HG03196 (cell line): ENCODE results near the gene HS6ST2.

Experiments used
- ATAC-seq: cut with Tn5 transposase; IDR thresholded peaks from one replicate; pipeline ENCODE4 v1.9.1; 2021; ENCODE audit not compliant: unreplicated experiment

The HS6ST2 gene

DNA sequence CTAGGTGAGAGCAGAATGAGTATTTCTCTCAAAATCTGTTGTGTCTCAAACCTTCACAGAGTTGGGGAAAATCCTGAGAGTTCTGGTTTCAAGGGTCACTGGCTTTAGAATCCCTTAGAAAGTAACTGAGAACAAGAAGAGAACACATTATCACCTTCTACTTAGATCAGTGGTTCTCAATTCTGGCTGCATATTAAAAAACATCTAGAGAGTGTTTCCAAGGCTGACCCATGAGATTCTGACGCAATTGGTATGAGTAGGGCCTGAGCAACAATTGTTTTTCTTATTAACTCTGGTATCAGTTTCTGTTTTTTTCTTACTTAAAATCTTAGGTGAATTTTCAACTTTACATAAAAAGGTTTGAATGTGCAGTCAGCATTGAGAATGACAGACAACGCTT is 212.8 kb downstream of the HS6ST2 start:
- no peak for ATAC-seq

DNA sequence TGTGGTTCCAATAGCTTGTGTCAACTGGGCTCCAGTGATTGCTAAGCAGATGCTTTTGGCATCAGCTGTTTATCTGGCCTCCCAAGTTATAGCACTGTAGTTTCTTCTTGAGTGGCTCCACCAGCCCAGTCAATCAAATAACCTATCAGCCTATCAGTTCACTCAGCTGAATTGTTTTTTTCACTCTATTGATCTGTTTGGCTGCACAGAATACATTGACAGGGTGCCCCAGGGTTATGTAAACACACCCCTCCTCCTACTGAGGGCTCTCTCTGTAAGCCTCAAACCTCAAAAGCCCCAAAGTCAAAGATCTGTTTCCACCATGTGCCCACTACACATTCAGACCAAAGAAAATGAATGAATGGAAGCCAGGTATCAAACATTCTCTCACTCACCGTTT is 214.0 kb downstream of the HS6ST2 start:
- no peak for ATAC-seq

DNA sequence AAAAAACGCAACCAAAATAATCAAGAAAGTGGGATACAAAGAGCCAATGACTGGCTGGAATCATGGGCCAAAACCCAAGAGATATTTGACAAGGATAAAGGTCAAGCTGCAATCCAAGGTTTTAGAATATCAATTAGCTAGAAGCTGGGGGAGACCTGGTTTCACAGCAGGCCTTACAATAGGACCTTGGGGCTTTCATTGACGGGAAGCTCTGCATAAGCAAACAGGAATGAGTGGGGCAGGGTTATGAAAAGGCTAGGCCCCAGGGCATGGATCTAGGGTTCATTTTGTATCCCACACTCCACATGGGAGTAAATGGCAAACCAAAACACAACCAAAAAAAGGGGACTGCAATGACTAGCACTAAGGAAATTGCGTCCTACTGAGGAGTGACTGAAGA is 215.3 kb downstream of the HS6ST2 start:
- no peak for ATAC-seq

DNA sequence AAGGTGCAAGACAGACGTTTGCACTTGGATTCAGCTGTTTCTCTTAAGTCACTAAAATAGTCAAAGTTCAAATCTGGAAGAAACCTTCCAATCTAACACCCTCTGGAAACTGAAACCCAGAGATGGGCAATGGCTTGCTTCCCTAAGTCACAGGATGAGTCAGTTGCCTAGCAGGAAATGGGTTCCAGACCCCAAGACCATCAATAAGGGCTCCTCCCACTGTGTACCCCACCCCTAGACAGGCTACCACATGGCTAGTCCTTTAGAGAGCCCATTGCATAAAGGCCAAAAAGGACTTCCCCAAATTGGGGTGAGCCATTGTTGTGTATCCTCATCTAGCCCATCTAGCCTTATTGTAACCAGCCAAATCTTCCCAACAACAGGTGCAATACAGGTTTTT is 216.2 kb downstream of the HS6ST2 start:
- no peak for ATAC-seq

DNA sequence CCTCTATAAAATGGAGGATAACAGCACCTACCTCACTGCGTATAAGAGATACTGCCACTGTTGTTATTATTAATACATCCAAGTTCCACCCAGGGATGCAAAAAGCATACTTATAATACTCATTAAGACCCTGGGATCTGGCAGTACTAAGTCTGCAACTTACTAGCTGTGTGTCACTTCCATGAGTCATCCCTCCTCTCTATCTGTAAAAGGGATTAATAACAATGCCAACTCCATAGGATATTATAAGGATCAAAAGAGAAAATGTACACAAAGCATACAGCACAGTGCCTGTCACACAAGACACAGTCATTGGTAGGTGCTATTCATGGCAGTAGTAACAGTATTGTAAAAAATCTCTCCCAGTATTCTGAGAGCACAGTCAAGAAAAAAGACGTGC is 216.7 kb downstream of the HS6ST2 start:
- ATAC-seq, result no peak

DNA sequence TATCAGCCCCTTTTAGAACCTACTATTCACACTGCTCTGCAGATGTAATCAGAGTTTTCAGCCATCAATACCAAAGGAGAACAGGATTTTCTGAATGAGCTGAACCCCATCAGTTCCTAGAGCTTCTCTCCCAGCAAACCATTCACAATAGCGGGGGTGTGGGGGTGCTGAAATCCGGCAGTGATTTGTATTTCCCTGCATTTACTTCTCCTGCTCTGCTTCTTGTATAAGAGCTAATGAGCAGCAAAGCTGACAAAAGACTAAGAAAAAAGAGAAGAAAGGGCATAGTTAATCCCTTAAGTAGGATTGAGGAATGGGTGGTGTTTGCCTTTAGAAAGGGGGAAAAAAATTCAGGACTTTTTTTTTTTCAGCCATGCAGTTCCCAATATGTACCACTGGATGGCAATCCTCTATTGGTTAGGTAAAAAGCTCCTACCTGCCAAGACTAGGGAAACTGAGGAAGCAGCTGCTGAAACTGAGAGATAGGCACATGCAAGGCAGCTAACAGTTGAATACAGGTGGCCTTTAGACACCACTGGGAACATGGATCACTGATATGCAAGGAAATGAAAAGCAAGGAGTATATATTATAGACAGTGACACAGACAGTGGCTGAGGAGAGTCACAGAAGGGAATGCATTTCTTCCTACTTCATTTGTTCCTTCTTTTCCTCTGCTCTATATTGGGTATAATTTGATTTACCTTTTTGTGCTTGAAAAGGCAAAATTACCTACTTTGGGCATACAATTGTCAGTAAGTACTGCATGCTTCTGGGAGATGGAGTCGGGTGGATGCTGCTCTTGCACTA is 217.9 kb downstream of the HS6ST2 start:
- ATAC-seq, result no peak

DNA sequence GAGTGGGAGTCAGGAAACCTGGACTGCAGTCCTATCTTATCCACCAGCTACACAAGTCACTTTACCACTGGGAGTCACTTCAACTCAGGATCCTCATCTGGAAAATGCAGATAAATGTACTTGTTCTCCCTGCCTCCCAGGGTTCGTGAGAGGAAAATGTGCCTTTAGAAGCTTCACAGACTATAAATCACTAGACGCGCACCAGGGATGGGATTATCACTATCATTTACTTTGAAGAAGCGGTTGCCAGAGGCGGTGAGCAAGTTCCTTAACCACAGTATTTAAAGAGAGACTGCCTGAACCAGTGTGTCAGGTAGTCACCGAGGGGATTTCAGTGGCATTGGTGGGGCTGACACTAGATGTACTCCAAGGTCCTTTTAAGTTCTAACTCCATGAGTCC is 219.5 kb downstream of the HS6ST2 start:
- no peak for ATAC-seq

DNA sequence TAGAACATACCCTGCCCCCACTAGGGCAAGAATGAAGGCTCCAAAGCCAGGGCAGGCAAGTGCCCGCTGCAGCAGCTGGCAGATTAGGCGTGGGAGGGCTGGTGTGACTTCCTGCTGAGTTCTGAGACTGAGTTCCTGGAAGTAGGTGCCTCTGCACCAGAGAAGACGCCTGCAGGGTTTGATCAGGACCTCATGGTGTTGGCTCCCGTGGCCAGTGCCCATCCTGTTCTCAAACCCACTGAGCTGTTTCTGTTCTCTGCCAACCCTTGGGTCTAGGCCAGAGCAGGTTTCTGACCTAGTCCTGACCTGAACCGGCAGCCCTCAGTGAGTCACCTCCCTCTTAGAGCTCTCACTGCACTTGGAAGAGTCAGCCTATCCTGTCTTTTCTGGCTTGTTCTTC is 220.7 kb downstream of the HS6ST2 start:
- no peak for ATAC-seq

DNA sequence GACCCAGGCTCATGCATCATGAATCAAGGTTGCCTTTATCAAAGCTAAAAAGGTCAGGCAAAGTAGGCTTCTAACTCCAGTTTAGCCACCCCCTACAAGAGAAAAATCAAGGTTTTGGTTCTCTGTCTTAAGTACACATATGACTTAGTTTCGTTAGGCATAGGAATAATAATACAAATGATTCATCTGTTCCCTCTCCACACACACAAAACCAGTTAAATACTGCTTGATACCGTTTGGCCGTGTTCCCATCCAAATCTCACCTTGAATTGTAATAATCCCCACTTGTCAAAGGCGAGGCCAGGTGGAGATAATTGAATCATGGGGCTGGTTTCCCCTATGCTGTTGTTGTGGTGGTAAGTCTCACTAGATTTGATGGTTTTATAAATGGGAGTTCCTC is 226.2 kb downstream of the HS6ST2 start:
- no peak for ATAC-seq

DNA sequence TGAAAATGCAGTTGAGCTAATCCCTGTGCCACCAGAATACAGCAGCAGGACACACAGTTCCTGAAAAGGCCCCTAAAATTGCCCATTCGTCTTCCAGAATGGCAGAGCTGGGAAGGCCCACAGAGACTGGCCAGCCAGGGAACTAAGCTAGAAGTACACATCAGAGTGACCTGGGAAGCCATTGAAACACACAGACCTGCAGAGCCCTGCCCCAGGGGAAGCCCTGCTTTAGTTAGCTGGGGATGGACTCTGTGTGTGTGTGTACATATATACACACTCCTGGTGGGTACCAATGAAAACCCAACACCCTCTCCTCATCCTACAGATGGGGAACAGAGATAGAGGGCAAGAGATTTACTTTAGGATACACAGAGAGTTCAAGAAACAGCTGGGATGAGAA is 227.7 kb downstream of the HS6ST2 start:
- ATAC-seq, result no peak

DNA sequence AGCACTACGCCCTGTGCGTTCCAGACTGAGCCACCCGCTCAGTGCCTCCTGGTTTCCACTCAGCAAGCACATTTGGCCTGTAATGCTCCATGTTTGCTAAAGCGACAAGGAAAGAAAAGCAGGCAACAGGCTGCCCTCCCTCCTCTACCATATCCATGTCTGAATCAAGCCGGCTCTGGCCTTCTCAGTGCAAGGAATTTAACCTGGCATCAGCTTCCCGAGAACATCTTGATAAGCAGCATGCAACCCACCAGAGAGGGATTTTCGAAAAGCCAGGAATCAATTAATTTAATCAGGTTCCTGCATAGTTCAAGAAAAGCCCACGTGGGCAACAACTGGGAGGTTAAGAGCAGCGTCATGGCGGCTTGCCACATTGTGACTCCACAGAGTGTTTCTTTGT is 228.2 kb downstream of the HS6ST2 start:
- ATAC-seq, result no peak

DNA sequence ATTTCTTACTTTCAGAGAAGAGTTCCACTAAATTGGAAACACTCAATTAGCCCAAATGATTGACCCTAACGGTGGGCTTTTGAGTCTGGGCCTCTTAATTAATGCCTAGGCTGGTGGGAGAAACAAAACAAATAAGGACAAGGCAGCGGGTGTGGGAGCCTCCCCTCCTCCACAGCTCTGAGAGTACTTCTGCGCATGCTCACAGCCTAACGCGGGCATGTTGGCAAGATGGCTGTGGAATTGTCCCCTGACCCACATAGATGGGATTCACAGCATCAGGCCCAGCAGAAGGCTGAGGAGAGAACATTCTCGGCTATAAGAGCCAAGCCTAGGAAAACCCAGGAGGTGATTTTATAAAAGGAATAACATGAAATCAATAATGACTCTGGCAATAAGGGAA is 230.1 kb downstream of the HS6ST2 start:
- no peak for ATAC-seq

DNA sequence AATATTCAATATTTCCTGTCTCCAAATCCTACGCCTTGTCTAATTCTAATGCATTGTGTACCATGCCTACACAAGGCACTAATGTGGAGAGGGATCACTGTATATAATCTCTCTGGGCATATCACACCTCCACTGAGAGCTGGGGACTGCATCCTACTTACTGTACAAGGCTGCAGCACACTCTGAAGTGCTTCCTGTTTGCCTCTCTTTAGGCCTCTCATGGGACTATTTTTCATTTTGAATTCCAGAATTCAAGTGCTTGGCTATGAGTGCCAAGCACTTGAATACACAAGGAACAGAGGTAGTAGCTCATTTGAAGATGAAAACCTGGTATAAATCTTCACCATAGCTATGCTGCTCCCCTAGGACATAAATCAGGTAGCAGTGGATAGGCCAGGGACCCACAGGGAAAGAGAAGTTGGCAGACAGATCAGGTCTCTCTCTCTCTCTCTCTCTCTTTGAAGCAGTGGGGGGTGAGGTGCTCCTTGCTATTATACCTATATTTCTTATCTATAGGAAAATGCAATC is 239.9 kb downstream of the HS6ST2 start:
- ATAC-seq, result no peak

DNA sequence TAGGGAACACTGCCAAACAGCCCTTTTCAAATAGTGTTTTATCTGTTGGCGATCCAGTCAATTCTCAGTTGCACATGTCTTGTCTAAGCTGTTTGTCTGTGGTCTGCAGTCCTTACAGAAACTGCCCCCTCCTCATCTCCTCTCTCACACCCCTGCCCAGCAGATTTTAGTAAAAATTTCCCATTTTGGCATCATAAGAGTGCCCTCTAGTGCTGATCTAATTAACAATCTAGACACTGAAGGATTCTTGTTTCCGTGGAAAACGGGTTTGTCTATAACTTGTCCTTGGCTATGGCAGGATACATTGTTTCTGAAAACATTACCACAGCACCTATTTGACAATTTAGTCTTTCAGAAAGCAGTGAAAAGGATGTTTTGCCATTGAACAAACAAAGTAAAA is 242.4 kb downstream of the HS6ST2 start:
- no peak for ATAC-seq

DNA sequence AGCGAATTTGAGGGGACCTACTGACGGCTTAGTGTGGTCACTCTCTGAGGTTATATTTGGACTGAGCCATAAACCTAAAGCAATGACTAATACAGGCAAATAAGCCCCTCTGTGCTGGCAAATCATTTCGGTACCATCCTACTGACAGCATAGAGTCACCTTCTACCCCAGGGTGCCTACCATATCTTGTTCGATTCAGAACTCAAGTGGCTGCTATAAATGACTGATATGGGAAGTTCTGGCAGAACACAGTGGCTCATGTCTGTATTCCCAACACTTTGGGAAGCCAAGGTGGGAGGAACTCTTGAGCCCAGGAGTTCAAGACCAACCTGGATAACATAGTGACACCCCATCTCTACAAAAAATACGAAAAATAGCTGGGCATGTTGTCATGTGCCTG is 243.5 kb downstream of the HS6ST2 start:
- no peak for ATAC-seq

DNA sequence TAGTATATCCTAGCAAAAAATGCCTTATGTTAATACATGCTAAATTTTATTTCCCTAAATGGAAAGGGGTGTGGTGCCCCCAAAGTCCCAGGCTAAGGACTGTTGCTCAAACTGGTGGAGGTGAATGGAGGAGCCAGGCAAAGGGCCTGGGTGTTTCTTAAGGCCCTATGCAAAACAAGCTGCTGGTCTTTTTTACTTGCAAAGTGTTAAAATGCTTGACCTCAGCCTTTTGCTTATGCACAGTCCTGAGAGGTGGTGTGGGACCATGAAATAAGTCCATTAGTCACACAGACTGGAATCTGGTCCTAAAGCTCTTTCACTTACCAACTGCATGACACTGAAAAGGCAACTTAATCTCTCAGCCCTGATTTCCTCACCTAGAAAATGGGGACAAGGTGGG is 246.1 kb downstream of the HS6ST2 start:
- no peak for ATAC-seq

DNA sequence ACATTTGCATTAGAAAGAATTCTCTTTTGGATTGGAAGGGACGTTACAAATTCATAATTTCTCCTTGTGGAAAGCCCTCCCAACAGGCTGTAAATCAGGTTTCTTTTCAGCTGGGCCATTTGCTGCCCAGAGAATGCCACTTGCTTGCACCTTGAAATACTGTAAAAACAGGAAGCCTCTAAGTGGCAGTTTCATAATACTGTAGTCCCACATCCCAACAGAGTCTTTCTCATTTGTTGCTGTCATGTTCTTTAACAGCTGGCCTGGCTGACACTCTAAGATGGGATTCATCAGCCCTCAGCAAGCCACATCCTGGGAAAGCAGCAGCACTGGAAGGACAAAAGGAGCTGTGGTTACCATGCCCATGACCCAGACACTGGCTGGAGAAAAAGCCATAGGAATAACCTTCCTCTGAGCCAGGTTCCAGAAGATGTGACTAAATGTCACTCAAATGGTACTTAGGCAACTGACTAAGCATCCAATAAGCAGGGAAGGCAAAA is 247.7 kb downstream of the HS6ST2 start:
- no peak for ATAC-seq

DNA sequence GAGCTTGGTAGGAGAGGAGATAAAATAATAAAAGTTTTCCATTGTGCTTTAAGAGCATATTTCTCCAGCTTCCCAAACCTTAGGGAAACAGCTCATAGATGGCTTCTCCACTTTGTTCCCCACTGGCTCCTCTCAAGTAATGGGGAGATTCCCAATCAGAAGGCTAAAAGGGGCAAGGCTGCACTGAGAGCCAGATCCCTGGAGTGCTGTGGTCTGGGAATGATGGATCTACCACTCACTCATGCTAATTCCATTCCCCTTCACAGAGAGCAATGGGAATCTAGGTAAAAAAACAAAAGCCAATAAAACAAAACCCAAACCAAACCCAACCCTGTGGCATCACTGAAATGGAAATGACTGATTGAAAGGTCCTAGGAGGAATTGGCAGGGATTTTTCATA is 249.9 kb downstream of the HS6ST2 start:
- ATAC-seq, result no peak

DNA sequence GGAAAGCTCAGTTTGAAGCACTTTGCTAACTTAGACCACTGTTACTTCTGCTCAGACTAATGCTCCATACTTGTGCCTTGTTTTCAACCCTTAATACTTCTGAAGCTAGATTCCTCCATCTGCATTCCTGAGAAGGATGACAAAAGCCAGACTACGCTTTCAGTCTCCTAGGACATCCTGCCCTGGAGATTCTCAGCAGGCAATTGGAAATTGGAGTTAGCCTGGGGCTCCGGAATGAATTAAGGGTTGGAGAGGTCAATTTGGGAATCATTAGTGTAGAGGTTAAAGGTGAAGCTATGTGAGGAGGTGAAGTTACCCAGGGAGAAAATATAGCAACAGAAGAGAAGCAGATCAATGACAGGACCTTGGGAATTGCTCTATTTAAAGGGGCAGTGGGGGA is 253.7 kb downstream of the HS6ST2 start:
- no peak for ATAC-seq

DNA sequence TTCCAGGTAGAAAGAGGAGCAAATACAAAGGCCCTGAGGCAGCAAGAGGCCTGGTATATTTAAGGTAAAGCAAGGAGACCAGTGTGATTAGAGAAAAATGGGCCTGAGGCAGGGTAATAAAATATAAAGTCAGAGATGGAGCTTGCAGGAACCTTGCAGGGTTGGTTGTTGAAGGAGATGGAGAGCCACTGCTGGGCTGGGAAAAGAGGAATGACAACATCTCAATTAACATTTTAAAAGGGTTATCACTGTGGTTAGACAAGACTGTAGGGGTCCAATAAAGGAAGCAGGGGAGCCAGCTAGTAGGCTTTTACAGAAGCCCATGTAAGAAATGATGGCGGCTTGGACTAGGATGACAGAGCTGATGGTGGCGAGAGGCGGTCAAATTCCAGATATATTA is 264.0 kb downstream of the HS6ST2 start:
- ATAC-seq, result no peak

DNA sequence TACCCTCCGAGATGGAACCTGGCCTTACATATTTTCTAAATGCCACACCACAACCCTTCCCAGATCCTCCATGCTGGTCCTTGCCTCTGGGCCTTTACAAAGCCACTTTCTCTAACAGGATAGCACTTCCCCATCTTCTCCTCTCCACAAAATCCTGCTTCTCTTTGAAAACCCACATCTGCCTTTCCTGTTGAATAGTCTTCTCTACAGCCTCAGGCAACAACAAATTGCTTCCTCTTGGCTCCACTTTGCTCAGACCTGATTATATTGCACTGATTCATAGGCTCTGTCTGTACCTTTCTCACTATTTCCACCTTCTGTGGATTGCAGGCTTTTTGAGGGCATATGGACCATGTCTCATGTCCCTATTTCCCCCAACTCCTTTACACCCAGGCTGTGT is 265.9 kb downstream of the HS6ST2 start:
- ATAC-seq, result no peak

DNA sequence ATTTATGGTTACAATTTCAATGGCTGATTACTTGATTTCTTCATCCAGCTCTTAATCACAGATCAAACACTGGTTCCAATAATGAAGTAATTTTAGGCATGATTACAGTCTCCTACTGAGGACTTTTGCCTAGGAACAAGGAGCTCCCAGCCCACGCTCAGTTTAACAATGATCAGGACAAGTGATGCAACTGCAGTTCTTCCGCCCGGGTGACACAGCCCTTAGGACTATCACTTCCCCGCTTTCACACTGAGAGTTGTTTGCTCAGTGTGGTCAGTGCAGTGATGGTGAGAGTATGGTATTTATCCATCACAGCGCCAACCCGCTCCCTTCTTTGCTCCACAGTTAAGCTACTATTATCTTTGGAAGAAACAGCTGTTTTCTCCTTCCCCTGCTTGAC is 266.4 kb downstream of the HS6ST2 start:
- no peak for ATAC-seq
